ENCODE measurements around the gene CRTC1. TPM values are rescaled to one million over a fixed set of nuclear protein-coding genes. Genes with fewer than 3 reads are reported as not detected.

The CRTC1 gene
- total RNA-seq, 1 experiment from 2014 or later, result 19.0 TPM

DNA sequence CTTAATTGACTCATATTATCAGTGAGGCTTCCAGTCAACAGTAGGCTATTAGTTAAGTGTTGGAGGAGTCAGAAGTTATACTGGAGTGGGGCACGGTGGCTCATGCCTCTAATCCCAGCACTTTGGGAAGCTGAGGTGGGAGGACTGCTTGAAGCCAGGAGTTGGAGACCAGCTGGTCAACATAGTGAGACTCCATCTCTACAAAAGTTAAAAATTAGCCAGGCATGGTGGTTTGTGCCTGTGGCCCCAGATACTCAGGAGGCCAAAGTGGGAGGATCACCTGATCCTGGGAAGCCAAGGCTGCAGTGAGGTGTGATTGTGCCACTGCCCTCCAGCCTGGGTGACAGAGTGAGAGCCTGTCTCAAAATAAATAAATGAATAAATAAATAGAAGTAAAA, 54.5 kb downstream of the CRTC1 start:
- Histone ChIP-seq H3K79me2 (ENCODE audit: insufficient read depth, low read length) (no peaks in the 10 kb centered on the region), H2BK120ac (ENCODE audit: low read depth, low read length, poor library complexity, severe bottlenecking) (no peak overlapping the region), H3K79me1 (ENCODE audit: insufficient read depth, low read depth, low read length, poor library complexity, severe bottlenecking) (no peaks in the 10 kb centered on the region), H2BK20ac (ENCODE audit: low read depth, low read length, poor library complexity, severe bottlenecking) (no peak overlapping the region), H2BK15ac (ENCODE audit: low read depth, low read length) (no peak overlapping the region), H3K9ac (ENCODE audit: extremely low read depth, insufficient read length, low read length) (no peak overlapping the region), H3K56ac (ENCODE audit: insufficient read length, low read depth, low read length) (no peak overlapping the region), H3K23me2 (ENCODE audit: insufficient read length, low read depth, low read length, poor library complexity, severe bottlenecking) (no peaks in the 10 kb centered on the region), H3K23ac (ENCODE audit: insufficient read length, low read depth, low read length) (no peak overlapping the region), H3K27ac (ENCODE audit: insufficient read length, low read depth, low read length) (no peak overlapping the region), H2BK12ac (ENCODE audit: insufficient read length, low read depth, low read length) (no peak overlapping the region), H3K4ac (ENCODE audit: low read depth, low read length) (no peak overlapping the region), H3K14ac (ENCODE audit: insufficient read depth, low read length) (no peak overlapping the region), H2AFZ (ENCODE audit: low read length) (no peak overlapping the region), H4K20me1 (ENCODE audit: control insufficient read depth, insufficient read depth, insufficient read length) (no peaks in the 10 kb centered on the region), H3T11ph (ENCODE audit: low read length) (no peak overlapping the region), H3K4me2 (ENCODE audit: insufficient read depth, insufficient read length, low read length) (no peak overlapping the region), H3K27me3 (ENCODE audit: insufficient read depth, low read length) (no peaks in the 10 kb centered on the region), H3K9me3 (ENCODE audit: control insufficient read depth, low read depth, low read length) (no peaks in the 10 kb centered on the region), H2BK5ac (ENCODE audit: insufficient read length, low read length) (no peak overlapping the region), H4K91ac (ENCODE audit: insufficient read length, low read depth, low read length) (no peak overlapping the region), H4K5ac (ENCODE audit: insufficient read length, low read depth, low read length) (no peak overlapping the region), H2AK5ac (ENCODE audit: insufficient read length, low read length) (no peak overlapping the region), H3K18ac (ENCODE audit: insufficient read length, low read depth, low read length) (no peak overlapping the region), H4K8ac (replicated peaks; ENCODE audit: insufficient read length, low read depth, low read length) (no peak overlapping the region), H3K4me1 (ENCODE audit: insufficient read depth, low read length) (no peaks in the 10 kb centered on the region)
- WGBS (ENCODE audit: extremely low coverage, insufficient read length, low lambda C conversion rate), result no CpG with 5 or more reads among the region's 1 CpG
- no peak for DNase-seq
- TF ChIP-seq CTCF (conservative IDR thresholded peaks at IDR 0.05), result no peak
- Mint-ChIP-seq H3K4me3 (no peak overlapping the region), H3K4me1 (peaks cover 5 to 9% of the 10 kb centered on the region in 2 experiments), H3K27me3 (ENCODE audit: low read depth) (peaks cover 2% of the 10 kb centered on the region; the same call in 1 of the 2 replicates), H3K9me3 (no peaks in the 10 kb centered on the region), H3K27ac (no peak overlapping the region; a peak in 1 of 7 replicates), H3K36me3 (ENCODE audit: insufficient read depth in 1 of 3, low read depth in 3 of 3) (peaks cover 0 to 3% (median 0%) of the 10 kb centered on the region in 3 experiments; a peak in 1 of 7 replicates)

Measured in H9 (cell line).